HepG2 (cell line): ENCODE data around the gene GLYAT. TPM values are rescaled to one million over a fixed set of nuclear protein-coding genes. Genes with fewer than 3 reads are reported as not detected.

Experiments used
- ATF7-NPFF ChIP-seq: sonication (generic); formaldehyde crosslinking; IDR thresholded peaks from 2 replicates; pipeline ENCODE4 v1.8.1; 2023; ENCODE audit warnings: mild to moderate bottlenecking, low read depth, missing genetic modification reagents, moderate library complexity
- CBX1 ChIP-seq: IDR thresholded peaks from one replicate; pipeline ENCODE4 v1.6.1; 2016; ENCODE audit warnings: antibody characterized with exemption, low read depth
- GTF2F1 ChIP-seq: fragments of 150-350 bp; IDR thresholded peaks from 2 replicates; pipeline ENCODE4 v1.6.1; 2014; ENCODE audit warnings: low read length
- HIVEP1 ChIP-seq: sonication (generic); formaldehyde crosslinking; IDR thresholded peaks from 2 replicates; pipeline ENCODE4 v1.4.0; 2020; ENCODE audit warnings: mild to moderate bottlenecking, missing genetic modification reagents
- MXI1 ChIP-seq: IDR thresholded peaks from 3 replicates; pipeline ENCODE4 v1.6.1; 2012; ENCODE audit warnings: low read depth, low read length, inconsistent platforms, borderline replicate concordance
- PHF21A ChIP-seq: sonication (generic); formaldehyde crosslinking; IDR thresholded peaks from 2 replicates; pipeline ENCODE4 v1.5.0; 2020; ENCODE audit warnings: mild to moderate bottlenecking, missing genetic modification reagents
- TBL1XR1 ChIP-seq: fragments of 150-350 bp; IDR thresholded peaks from 2 replicates; pipeline ENCODE4 v1.6.1; 2014; ENCODE audit warnings: borderline replicate concordance, low read length; ENCODE audit not compliant: partially characterized antibody
- ZNF136 ChIP-seq: sonication (generic); formaldehyde crosslinking; IDR thresholded peaks from 2 replicates; pipeline ENCODE4 v1.8.1; 2022; ENCODE audit warnings: low read depth, mild to moderate bottlenecking, moderate library complexity, missing genetic modification reagents
- ZNF841 ChIP-seq: sonication (generic); formaldehyde crosslinking; IDR thresholded peaks from 2 replicates; pipeline ENCODE4 v1.8.1; 2023; ENCODE audit warnings: missing genetic modification reagents, borderline replicate concordance
- ZNF891 ChIP-seq: sonication (generic); formaldehyde crosslinking; IDR thresholded peaks from 2 replicates; pipeline ENCODE4 v1.5.0; 2020; ENCODE audit warnings: mild to moderate bottlenecking, missing genetic modification reagents
- polyA plus RNA-seq, 8 experiments: library from polyadenylated mRNA; depleted of rRNA in 3 of 8; stranded (reverse) in 7 of 8; unstranded in 1 of 8; fragments of >200 nt; fragmentation: Illumina TruSeq in 4 of 8; extraction: Trizol in 4 of 8; gene quantifications; 2 replicates each; pipeline versions ENCODE4 v1.2.1 to v1.2.3, GENCODE V29; 2011 to 2016; ENCODE audit warnings: low read depth in 4 of 8, missing spikeins in 1 of 8, mixed read lengths in 1 of 8; ENCODE audit not compliant: insufficient read depth in 1 of 8
- total RNA-seq, 5 experiments: library from RNA; depleted of rRNA; stranded (reverse); fragments of >200 nt; fragmentation: Illumina TruSeq; extraction: Trizol; gene quantifications; 2 replicates each; pipeline ENCODE4 v1.2.3, GENCODE V29; 2016; ENCODE audit warnings: low read depth in 1 of 5
- TF ChIP-seq, protein P1 (sequence below): sonication (generic); formaldehyde crosslinking; IDR thresholded peaks from 2 replicates; pipeline ENCODE4 v1.4.0; 2020; ENCODE audit warnings: missing genetic modification reagents, borderline replicate concordance
- TF ChIP-seq, protein P2 (sequence below): IDR thresholded peaks from 2 replicates; pipeline ENCODE4 v1.6.1; 2016; ENCODE audit warnings: missing genetic modification reagents, missing compliant biosample characterization
- TF ChIP-seq, protein P3 (sequence below): sonication (generic); formaldehyde crosslinking; IDR thresholded peaks from 2 replicates; pipeline ENCODE4 v1.4.0; 2020; ENCODE audit warnings: missing genetic modification reagents
- TF ChIP-seq, protein P4 (sequence below): sonication (generic); formaldehyde crosslinking; IDR thresholded peaks from 2 replicates; pipeline ENCODE4 v1.4.0; 2020; ENCODE audit warnings: mild to moderate bottlenecking, missing genetic modification reagents
- TF ChIP-seq, protein P5 (sequence below): sonication (generic); formaldehyde crosslinking; IDR thresholded peaks from 2 replicates; pipeline ENCODE4 v1.9.0; 2022; ENCODE audit warnings: low read depth, missing genetic modification reagents
- TF ChIP-seq, protein P6 (sequence below): sonication (generic); formaldehyde crosslinking; IDR thresholded peaks from 2 replicates; pipeline ENCODE4 v1.4.0; 2020; ENCODE audit warnings: missing genetic modification reagents, borderline replicate concordance

The GLYAT gene
- total and polyA plus RNA-seq, 2 of the 13 experiments (the other 11 are each of a cell fraction or from before 2014, with no cell fraction given), result not detected

DNA sequence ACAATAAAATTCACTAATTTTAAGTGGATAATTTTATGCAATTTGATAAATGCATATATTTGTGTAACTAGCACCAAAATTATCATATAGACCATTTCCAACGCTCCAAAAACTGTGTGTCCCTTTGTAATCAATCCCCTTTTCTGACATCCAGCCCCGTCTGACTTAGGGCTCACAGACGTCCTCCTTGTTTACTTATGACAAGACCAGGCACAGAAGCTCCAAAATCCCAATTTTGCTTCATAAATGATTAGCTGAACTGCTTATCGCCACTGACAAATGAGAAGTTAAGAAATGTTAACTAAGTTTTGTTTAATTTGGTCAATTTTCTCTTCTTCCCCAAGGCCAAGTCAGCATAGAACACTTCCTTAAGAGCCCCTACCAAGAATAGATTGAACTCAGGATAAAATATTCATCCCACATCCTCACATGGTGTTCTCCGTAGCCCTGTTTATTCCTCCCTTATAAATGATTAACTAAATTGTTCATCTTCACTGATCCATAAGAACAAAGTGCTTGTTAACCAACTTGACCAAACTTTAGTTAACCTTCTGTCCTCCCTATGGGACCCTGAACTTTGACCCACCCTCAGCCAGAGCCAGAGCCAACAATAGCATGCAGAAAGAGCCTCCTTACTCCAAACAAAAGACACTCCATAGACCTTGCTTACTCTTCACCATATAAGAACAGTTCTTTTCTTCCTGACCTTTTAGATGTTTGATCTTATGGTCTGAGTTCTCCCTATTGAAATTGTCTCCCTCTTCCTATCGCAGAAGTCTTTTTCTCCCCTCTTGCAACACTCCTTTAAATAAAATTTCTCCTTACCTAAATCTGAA is 30.8 kb upstream of the GLYAT start (continued):
- TF ChIP-seq, protein P1, sequence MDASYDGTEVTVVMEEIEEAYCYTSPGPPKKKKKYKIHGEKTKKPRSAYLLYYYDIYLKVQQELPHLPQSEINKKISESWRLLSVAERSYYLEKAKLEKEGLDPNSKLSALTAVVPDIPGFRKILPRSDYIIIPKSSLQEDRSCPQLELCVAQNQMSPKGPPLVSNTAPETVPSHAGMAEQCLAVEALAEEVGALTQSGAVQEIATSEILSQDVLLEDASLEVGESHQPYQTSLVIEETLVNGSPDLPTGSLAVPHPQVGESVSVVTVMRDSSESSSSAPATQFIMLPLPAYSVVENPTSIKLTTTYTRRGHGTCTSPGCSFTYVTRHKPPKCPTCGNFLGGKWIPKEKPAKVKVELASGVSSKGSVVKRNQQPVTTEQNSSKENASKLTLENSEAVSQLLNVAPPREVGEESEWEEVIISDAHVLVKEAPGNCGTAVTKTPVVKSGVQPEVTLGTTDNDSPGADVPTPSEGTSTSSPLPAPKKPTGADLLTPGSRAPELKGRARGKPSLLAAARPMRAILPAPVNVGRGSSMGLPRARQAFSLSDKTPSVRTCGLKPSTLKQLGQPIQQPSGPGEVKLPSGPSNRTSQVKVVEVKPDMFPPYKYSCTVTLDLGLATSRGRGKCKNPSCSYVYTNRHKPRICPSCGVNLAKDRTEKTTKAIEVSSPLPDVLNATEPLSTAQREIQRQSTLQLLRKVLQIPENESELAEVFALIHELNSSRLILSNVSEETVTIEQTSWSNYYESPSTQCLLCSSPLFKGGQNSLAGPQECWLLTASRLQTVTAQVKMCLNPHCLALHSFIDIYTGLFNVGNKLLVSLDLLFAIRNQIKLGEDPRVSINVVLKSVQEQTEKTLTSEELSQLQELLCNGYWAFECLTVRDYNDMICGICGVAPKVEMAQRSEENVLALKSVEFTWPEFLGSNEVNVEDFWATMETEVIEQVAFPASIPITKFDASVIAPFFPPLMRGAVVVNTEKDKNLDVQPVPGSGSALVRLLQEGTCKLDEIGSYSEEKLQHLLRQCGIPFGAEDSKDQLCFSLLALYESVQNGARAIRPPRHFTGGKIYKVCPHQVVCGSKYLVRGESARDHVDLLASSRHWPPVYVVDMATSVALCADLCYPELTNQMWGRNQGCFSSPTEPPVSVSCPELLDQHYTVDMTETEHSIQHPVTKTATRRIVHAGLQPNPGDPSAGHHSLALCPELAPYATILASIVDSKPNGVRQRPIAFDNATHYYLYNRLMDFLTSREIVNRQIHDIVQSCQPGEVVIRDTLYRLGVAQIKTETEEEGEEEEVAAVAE (CRISPR knock-in tag), result no peak
- TF ChIP-seq, protein P2, sequence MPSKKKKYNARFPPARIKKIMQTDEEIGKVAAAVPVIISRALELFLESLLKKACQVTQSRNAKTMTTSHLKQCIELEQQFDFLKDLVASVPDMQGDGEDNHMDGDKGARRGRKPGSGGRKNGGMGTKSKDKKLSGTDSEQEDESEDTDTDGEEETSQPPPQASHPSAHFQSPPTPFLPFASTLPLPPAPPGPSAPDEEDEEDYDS, result no peak
- TF ChIP-seq CBX1 (no peak), HIVEP1 (CRISPR knock-in tag) (no peak), ZNF841 (no peak), MXI1 (no peak), GTF2F1 (no peak), ZNF136 (0 out of 2 replicates have a peak, but pooled peaks have one; percentile 47), PHF21A (peak; percentile 74), ATF7-NPFF (CRISPR knock-in tag) (no peak), ZNF891 (CRISPR knock-in tag) (no peak), TBL1XR1 (no peak)
- TF ChIP-seq, protein P3, sequence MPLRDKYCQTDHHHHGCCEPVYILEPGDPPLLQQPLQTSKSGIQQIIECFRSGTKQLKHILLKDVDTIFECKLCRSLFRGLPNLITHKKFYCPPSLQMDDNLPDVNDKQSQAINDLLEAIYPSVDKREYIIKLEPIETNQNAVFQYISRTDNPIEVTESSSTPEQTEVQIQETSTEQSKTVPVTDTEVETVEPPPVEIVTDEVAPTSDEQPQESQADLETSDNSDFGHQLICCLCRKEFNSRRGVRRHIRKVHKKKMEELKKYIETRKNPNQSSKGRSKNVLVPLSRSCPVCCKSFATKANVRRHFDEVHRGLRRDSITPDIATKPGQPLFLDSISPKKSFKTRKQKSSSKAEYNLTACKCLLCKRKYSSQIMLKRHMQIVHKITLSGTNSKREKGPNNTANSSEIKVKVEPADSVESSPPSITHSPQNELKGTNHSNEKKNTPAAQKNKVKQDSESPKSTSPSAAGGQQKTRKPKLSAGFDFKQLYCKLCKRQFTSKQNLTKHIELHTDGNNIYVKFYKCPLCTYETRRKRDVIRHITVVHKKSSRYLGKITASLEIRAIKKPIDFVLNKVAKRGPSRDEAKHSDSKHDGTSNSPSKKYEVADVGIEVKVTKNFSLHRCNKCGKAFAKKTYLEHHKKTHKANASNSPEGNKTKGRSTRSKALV (CRISPR knock-in tag), result no peak
- TF ChIP-seq, protein P4, sequence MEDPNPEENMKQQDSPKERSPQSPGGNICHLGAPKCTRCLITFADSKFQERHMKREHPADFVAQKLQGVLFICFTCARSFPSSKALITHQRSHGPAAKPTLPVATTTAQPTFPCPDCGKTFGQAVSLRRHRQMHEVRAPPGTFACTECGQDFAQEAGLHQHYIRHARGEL (CRISPR knock-in tag), result no peak
- TF ChIP-seq, protein P5, sequence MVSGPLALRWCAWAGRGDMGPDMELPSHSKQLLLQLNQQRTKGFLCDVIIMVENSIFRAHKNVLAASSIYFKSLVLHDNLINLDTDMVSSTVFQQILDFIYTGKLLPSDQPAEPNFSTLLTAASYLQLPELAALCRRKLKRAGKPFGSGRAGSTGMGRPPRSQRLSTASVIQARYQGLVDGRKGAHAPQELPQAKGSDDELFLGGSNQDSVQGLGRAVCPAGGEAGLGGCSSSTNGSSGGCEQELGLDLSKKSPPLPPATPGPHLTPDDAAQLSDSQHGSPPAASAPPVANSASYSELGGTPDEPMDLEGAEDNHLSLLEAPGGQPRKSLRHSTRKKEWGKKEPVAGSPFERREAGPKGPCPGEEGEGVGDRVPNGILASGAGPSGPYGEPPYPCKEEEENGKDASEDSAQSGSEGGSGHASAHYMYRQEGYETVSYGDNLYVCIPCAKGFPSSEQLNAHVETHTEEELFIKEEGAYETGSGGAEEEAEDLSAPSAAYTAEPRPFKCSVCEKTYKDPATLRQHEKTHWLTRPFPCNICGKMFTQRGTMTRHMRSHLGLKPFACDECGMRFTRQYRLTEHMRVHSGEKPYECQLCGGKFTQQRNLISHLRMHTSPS (CRISPR knock-in tag), result no peak
- TF ChIP-seq, protein P6, sequence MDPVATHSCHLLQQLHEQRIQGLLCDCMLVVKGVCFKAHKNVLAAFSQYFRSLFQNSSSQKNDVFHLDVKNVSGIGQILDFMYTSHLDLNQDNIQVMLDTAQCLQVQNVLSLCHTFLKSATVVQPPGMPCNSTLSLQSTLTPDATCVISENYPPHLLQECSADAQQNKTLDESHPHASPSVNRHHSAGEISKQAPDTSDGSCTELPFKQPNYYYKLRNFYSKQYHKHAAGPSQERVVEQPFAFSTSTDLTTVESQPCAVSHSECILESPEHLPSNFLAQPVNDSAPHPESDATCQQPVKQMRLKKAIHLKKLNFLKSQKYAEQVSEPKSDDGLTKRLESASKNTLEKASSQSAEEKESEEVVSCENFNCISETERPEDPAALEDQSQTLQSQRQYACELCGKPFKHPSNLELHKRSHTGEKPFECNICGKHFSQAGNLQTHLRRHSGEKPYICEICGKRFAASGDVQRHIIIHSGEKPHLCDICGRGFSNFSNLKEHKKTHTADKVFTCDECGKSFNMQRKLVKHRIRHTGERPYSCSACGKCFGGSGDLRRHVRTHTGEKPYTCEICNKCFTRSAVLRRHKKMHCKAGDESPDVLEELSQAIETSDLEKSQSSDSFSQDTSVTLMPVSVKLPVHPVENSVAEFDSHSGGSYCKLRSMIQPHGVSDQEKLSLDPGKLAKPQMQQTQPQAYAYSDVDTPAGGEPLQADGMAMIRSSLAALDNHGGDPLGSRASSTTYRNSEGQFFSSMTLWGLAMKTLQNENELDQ, result no peak
